GM12878 (cell line): ENCODE data around the gene BORCS5. TPM values are rescaled to one million over a fixed set of nuclear protein-coding genes. Genes with fewer than 3 reads are reported as not detected.

Experiments
- ATAC-seq: fragments of 200-7000 bp; cut with Tn5 transposase; 3 replicates; pipeline ENCODE4 v1.9.1; 2020; ENCODE audit warnings: mild to moderate bottlenecking, moderate library complexity
- BruUV-seq: library from RNA; stranded (reverse); fragments of 400-500 nt; replicated peaks from 2 replicates; lab custom pipeline; 2021; lab: Mats Ljungman, UMichigan
- CTCF ChIA-PET: fragments of 300-600 bp; sonication (Branson Sonifier 250); formaldehyde crosslinking; extraction: SDS; loops from one replicate; lab custom pipeline; 2021; ENCODE audit warnings: inconsistent platforms; lab: Yijun Ruan, JAX
- POLR2A ChIA-PET: fragments of 350-600 bp; formaldehyde crosslinking; extraction: SDS; loops from one replicate; lab custom pipeline; 2021; ENCODE audit warnings: inconsistent platforms; lab: Charles Lee
- RAD21 ChIA-PET: fragments of 300-600 bp; sonication (Branson Sonifier 250); formaldehyde crosslinking; loops from one replicate; lab custom pipeline; 2023; ENCODE audit warnings: antibody characterized with exemption; ENCODE audit not compliant: unreplicated experiment; lab: Charles Lee
- SMC1A ChIA-PET: fragments of 300-600 bp; sonication (Branson Sonifier 250); formaldehyde crosslinking; loops from one replicate; lab custom pipeline; 2023; ENCODE audit not compliant: unreplicated experiment, uncharacterized antibody; lab: Charles Lee
- DNase-seq: peaks from one replicate; pipeline ENCODE4 v3.0.0-alpha.2; 2011; ENCODE audit warnings: low read depth, low spot score
- FAIRE-seq: peaks from 3 replicates; lab custom pipeline; 2011; peaks lifted over from hg19 to GRCh38; lab: Jason Lieb, UNC
- H2AFZ ChIP-seq: 2 replicates; pipeline ENCODE4 v1.6.0; 2011; ENCODE audit warnings: low read depth, low read length, control low read depth; ENCODE audit not compliant: control insufficient read depth
- H3K27ac ChIP-seq: 2 replicates; pipeline ENCODE4 v1.5.1; 2011; ENCODE audit warnings: control low read depth; ENCODE audit not compliant: control insufficient read depth, insufficient read depth
- H3K27me3 ChIP-seq, 2 experiments: replicated peaks in 1 of 2; 2 replicates each; pipeline versions ENCODE4 v1.6.0 to v1.6.1; 2011; ENCODE audit warnings: low read length in 1 of 2; ENCODE audit not compliant: control insufficient read depth in 2 of 2, insufficient read depth in 2 of 2
- H3K36me3 ChIP-seq, 2 experiments: 2 replicates each; pipeline ENCODE4 v1.5.1; 2011; ENCODE audit warnings: low read length in 1 of 2; ENCODE audit not compliant: control insufficient read depth in 2 of 2, insufficient read depth in 2 of 2
- H3K4me1 ChIP-seq: 2 replicates; pipeline ENCODE4 v1.6.1; 2011; ENCODE audit warnings: mild to moderate bottlenecking, low read length, moderate library complexity, mixed read lengths; ENCODE audit not compliant: control insufficient read depth, insufficient read depth
- H3K4me2 ChIP-seq: 2 replicates; pipeline ENCODE4 v1.6.0; 2011; ENCODE audit warnings: control low read depth; ENCODE audit not compliant: control insufficient read depth, insufficient read depth
- H3K4me3 ChIP-seq: fragments of 200-600 bp; sonication (generic); 2 replicates; pipeline ENCODE4 v1.5.1; 2016
- H3K79me2 ChIP-seq: 2 replicates; pipeline ENCODE4 v1.6.0; 2011; ENCODE audit warnings: low read length; ENCODE audit not compliant: control insufficient read depth, insufficient read depth
- H3K9ac ChIP-seq: 2 replicates; pipeline ENCODE4 v1.8.0; 2011; ENCODE audit warnings: low read length, control low read depth, mixed read lengths; ENCODE audit not compliant: control insufficient read depth, insufficient read depth
- H3K9me3 ChIP-seq: replicated peaks from 3 replicates; pipeline ENCODE4 v1.5.1; 2011; ENCODE audit warnings: mild to moderate bottlenecking, low read length; ENCODE audit not compliant: control insufficient read depth, insufficient read depth
- H4K20me1 ChIP-seq: 2 replicates; pipeline ENCODE4 v1.6.0; 2011; ENCODE audit not compliant: control insufficient read depth, insufficient read depth
- CHD4 ChIP-seq: fragments of 200-600 bp; sonication (generic); IDR thresholded peaks from 2 replicates; pipeline ENCODE4 v1.6.1; 2016; ENCODE audit warnings: mild to moderate bottlenecking
- GABPA ChIP-seq: IDR thresholded peaks from 2 replicates; pipeline ENCODE4 v1.6.1; 2014; ENCODE audit warnings: antibody characterized with exemption, low read depth, mild to moderate bottlenecking, inconsistent platforms
- GATAD2B ChIP-seq: fragments of 450-650 bp; conservative IDR thresholded peaks from 2 replicates; pipeline ENCODE4 v1.6.1; 2017; ENCODE audit warnings: low read depth, mild to moderate bottlenecking, moderate library complexity
- KAT2A ChIP-seq: conservative IDR thresholded peaks from 2 replicates; pipeline ENCODE4 v1.6.1; 2011; ENCODE audit warnings: low read depth, low read length; ENCODE audit not compliant: control insufficient read depth
- PAX8 ChIP-seq: fragments of 450-650 bp; IDR thresholded peaks from 2 replicates; pipeline ENCODE4 v1.6.1; 2017; ENCODE audit warnings: mild to moderate bottlenecking, moderate library complexity
- POLR2A ChIP-seq: IDR thresholded peaks from 2 replicates; pipeline ENCODE4 v1.6.1; 2011; ENCODE audit warnings: low read depth, mild to moderate bottlenecking, low read length
- RAD51 ChIP-seq: fragments of 450-650 bp; IDR thresholded peaks from 2 replicates; pipeline ENCODE4 v1.6.1; 2016; ENCODE audit warnings: moderate library complexity, mild to moderate bottlenecking, inconsistent platforms
- SMAD5 ChIP-seq: IDR thresholded peaks from 2 replicates; pipeline ENCODE4 v1.6.1; 2016; ENCODE audit warnings: antibody characterized with exemption, low read depth
- SREBF1 ChIP-seq: IDR thresholded peaks from 2 replicates; pipeline ENCODE4 v1.6.1; 2012; ENCODE audit warnings: mild to moderate bottlenecking, low read length
- TCF7 ChIP-seq: IDR thresholded peaks from 2 replicates; pipeline ENCODE4 v1.6.1; 2014; ENCODE audit warnings: antibody characterized with exemption, borderline replicate concordance
- ZNF207 ChIP-seq: fragments of 450-650 bp; IDR thresholded peaks from 2 replicates; pipeline ENCODE4 v1.6.1; 2014; ENCODE audit warnings: antibody characterized with exemption, mild to moderate bottlenecking, borderline replicate concordance
- ZNF274 ChIP-seq: IDR thresholded peaks from one replicate; pipeline ENCODE4 v1.8.0; 2011; ENCODE audit not compliant: insufficient read length, insufficient read depth
- ZNF592 ChIP-seq: fragments of 450-650 bp; IDR thresholded peaks from 2 replicates; pipeline ENCODE4 v1.6.1; 2017; ENCODE audit warnings: mild to moderate bottlenecking, moderate library complexity
- WGBS: methylation state at CpG from one replicate; pipeline ENCODE4 v1.1.6; 2016; ENCODE audit warnings: low lambda C conversion rate; ENCODE audit not compliant: insufficient replicate concordance, insufficient coverage; ENCODE audit errors: missing lambda C conversion rate; 5-methylcytosine and 5-hydroxymethylcytosine counted together
- in situ Hi-C: fragments of 300-500 bp; cut with MboI; formaldehyde crosslinking; loops from 9 replicates; pipeline ENCODE4 v1.14.3; 2018; ENCODE audit warnings: mixed read lengths
- intact Hi-C: fragments of 100-400 bp; cut with micrococcal nuclease; formaldehyde crosslinking; loops from one replicate; pipeline ENCODE4 v1.14.2; 2022; ENCODE audit not compliant: unreplicated experiment
- polyA plus RNA-seq, 11 experiments: library from polyadenylated mRNA; depleted of rRNA in 4 of 11; unstranded in 6 of 11; stranded (reverse) in 5 of 11; fragments of >200 nt; fragmentation: Nextera tagmentation in 4 of 11; fragmentation: Illumina TruSeq in 1 of 11; extraction: Ambion mirVana in 4 of 11; extraction: Trizol in 1 of 11; gene quantifications; 1 replicate in 1 of 11; 2 replicates in 10 of 11; pipeline versions ENCODE4 v1.2.1 to v1.2.3, GENCODE V29; 2011 to 2016; ENCODE audit warnings: inconsistent platforms in 2 of 11, missing spikeins in 2 of 11, low read depth in 1 of 11
- total RNA-seq, 4 experiments: library from RNA; depleted of rRNA in 3 of 4; stranded (reverse); fragments of >200 nt in 3 of 4; fragmentation: Illumina TruSeq in 1 of 4; extraction: Trizol in 1 of 4; gene quantifications; 2 replicates each; pipeline versions ENCODE4 v1.2.1 to v1.2.3, GENCODE V29; 2013 to 2021

Gene BORCS5
- total and polyA plus RNA-seq, 10 of the 15 experiments (the other 5 are each of a cell fraction or from before 2014, with no cell fraction given): 1.4 to 39.7 (median 16.1) TPM

GRCh38 chr12:12466157-12466556, 109.3 kb downstream of the BORCS5 start:
- WGBS: 95% methylated on average over 7 of the region's 7 CpGs
- H3K9ac ChIP-seq: no peak overlapping the region
- FAIRE-seq: no peak
- ChIA-PET RAD21 (interaction anchor here (0.8 to 1.2 kb wide), 3 partner anchors 8 to 32 kb away, joined by 3 to 4 read pairs (median 4); no protein-coding TSS in a partner anchor), CTCF (interaction anchor here (0.6 to 1.6 kb wide), 5 partner anchors 8 to 25 kb away, joined by 3 to 5 read pairs (median 4); no protein-coding TSS in a partner anchor), POLR2A (interaction anchor here (1.2 to 2.2 kb wide), 2 partner anchors 8 to 10 kb away, joined by 4 to 9 read pairs; no protein-coding TSS in a partner anchor), SMC1A (interaction anchor here (0.8 to 3.6 kb wide), 8 partner anchors 8 to 87 kb away, joined by 3 to 17 read pairs (median 3); no protein-coding TSS in a partner anchor)
- TF ChIP-seq ZNF274 (no peak), SMAD5 (no peak), POLR2A (no peak), GABPA (no peak), SREBF1 (no peak), CHD4 (no peak), PAX8 (no peak), ZNF592 (no peak), RAD51 (no peak), TCF7 (no peak), ZNF207 (no peak), KAT2A (no peak), GATAD2B (no peak)
- no peaks in the 10 kb centered on the region for H3K27me3 ChIP-seq
- no peak for DNase-seq
- no peak overlapping the region for H3K4me3 ChIP-seq
- H3K9me3 ChIP-seq: no peaks in the 10 kb centered on the region
- H2AFZ ChIP-seq: no peak overlapping the region
- H3K4me1 ChIP-seq: 0 out of 2 replicates have a peak, but pooled peaks cover 4% of the 10 kb centered on the region
- intact Hi-C loops (no loop called here), in situ Hi-C loops (no loop called here)
- H3K27ac ChIP-seq: no peak overlapping the region
- BruUV-seq: no TSS peak
- H3K36me3 ChIP-seq: peaks cover 0 to 1% of the 10 kb centered on the region in 2 experiments; a peak in 2 of 4 replicates
- H3K4me2 ChIP-seq: no peak overlapping the region
- ATAC-seq: no peak; the same call in 2 of the 3 replicates
- H4K20me1 ChIP-seq: no peaks in the 10 kb centered on the region
- no peaks in the 10 kb centered on the region for H3K79me2 ChIP-seq
